ENCODE results near the gene PLEKHG4B.

DNA sequence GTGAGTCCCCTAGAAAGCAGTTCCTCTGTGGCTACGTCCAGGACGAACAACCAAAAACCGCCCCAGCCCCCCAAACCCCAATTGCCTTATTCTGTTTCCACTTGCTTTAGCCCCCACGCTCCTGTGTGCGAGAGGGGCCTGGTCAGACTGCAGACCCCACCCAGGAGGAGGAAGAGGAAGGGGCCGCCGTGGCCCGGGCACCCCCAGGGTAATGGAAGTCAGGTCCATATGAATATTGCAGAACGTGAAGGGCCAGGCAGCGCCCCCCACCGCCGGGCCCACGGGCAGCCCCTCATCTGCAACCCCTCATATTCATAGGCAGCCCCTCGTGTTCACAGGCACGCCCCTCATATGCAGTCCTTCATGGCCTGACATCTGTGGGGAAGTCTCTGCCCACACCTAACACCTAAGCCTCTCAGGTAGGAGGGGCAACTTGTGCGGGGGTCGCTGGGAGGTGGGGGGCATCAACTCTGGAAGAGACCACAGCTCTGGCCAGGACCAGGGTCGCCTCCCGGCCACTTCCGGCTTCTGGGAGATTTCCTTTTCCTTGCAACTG, 37.7 kb upstream of the PLEKHG4B start:
- no peak for TF ChIP-seq ZNF671 (CRISPR knock-in tag; IDR thresholded peaks at IDR 0.05)
- TF ChIP-seq, protein P1, sequence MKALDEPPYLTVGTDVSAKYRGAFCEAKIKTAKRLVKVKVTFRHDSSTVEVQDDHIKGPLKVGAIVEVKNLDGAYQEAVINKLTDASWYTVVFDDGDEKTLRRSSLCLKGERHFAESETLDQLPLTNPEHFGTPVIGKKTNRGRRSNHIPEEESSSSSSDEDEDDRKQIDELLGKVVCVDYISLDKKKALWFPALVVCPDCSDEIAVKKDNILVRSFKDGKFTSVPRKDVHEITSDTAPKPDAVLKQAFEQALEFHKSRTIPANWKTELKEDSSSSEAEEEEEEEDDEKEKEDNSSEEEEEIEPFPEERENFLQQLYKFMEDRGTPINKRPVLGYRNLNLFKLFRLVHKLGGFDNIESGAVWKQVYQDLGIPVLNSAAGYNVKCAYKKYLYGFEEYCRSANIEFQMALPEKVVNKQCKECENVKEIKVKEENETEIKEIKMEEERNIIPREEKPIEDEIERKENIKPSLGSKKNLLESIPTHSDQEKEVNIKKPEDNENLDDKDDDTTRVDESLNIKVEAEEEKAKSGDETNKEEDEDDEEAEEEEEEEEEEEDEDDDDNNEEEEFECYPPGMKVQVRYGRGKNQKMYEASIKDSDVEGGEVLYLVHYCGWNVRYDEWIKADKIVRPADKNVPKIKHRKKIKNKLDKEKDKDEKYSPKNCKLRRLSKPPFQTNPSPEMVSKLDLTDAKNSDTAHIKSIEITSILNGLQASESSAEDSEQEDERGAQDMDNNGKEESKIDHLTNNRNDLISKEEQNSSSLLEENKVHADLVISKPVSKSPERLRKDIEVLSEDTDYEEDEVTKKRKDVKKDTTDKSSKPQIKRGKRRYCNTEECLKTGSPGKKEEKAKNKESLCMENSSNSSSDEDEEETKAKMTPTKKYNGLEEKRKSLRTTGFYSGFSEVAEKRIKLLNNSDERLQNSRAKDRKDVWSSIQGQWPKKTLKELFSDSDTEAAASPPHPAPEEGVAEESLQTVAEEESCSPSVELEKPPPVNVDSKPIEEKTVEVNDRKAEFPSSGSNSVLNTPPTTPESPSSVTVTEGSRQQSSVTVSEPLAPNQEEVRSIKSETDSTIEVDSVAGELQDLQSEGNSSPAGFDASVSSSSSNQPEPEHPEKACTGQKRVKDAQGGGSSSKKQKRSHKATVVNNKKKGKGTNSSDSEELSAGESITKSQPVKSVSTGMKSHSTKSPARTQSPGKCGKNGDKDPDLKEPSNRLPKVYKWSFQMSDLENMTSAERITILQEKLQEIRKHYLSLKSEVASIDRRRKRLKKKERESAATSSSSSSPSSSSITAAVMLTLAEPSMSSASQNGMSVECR (CRISPR knock-in tag; IDR thresholded peaks at IDR 0.05; ENCODE audit: borderline replicate concordance), result no peak

All from WTC11 (cell line).